HFF-Myc (cell line): Measurements from ENCODE around the gene RCOR1.
"Not testable (repeated sequence)": the region's sequence is repeated elsewhere in the genome, so short reads cannot be mapped to it uniquely, and the experiment has no call there.

Experiments
- DNase-seq: peaks from one replicate; pipeline ENCODE4 v3.0.0-alpha.2; 2011; ENCODE audit warnings: low read depth; ENCODE audit errors: extremely low read depth
- H3K4me3 ChIP-seq: replicated peaks from 2 replicates; pipeline ENCODE4 v1.5.1; 2011; ENCODE audit warnings: low read depth, mild to moderate bottlenecking, control low read depth, low read length
- CTCF ChIP-seq: IDR thresholded peaks from 2 replicates; pipeline ENCODE4 v1.5.1; 2012; ENCODE audit warnings: mild to moderate bottlenecking, low read depth, low read length, control low read depth; ENCODE audit errors: missing control alignments

Gene RCOR1

GRCh38 chr14:102629808-102630350, 37.4 kb downstream of the RCOR1 start:
- no peak overlapping the region for H3K4me3 ChIP-seq
- no peak for DNase-seq
- TF ChIP-seq CTCF: no peak

GRCh38 chr14:102630405-102630804, 38.0 kb downstream of the RCOR1 start:
- no peak for DNase-seq
- TF ChIP-seq CTCF: no peak
- no peak overlapping the region for H3K4me3 ChIP-seq

- H3K4me3 ChIP-seq: no peak overlapping the region
- no peak for DNase-seq
- no peak for TF ChIP-seq CTCF
Measured at GRCh38 chr14:102630881-102631280, 38.4 kb downstream of the RCOR1 start.

GRCh38 chr14:102633906-102634595, 41.6 kb downstream of the RCOR1 start:
- TF ChIP-seq CTCF: no peak
- no peak overlapping the region for H3K4me3 ChIP-seq
- DNase-seq: no peak

- H3K4me3 ChIP-seq, DNase-seq: not testable (repeated sequence)
Measured at GRCh38 chr14:102639611-102640010, 47.2 kb downstream of the RCOR1 start.

- no peak overlapping the region for H3K4me3 ChIP-seq
- no peak for DNase-seq
- no peak for TF ChIP-seq CTCF
Measured at GRCh38 chr14:102644523-102644922, 52.1 kb downstream of the RCOR1 start.

GRCh38 chr14:102645746-102646440, 53.4 kb downstream of the RCOR1 start:
- H3K4me3 ChIP-seq: no peak overlapping the region
- DNase-seq: no peak
- TF ChIP-seq CTCF: no peak
